Measurements from ENCODE around the gene SLK. TPM values are rescaled to one million over a fixed set of nuclear protein-coding genes. Genes with fewer than 3 reads are reported as not detected.

The SLK gene
- total and polyA plus RNA-seq, 2 of the 4 experiments (the other 2 are of a cell fraction), result 8.1 to 21.5 TPM

DNA sequence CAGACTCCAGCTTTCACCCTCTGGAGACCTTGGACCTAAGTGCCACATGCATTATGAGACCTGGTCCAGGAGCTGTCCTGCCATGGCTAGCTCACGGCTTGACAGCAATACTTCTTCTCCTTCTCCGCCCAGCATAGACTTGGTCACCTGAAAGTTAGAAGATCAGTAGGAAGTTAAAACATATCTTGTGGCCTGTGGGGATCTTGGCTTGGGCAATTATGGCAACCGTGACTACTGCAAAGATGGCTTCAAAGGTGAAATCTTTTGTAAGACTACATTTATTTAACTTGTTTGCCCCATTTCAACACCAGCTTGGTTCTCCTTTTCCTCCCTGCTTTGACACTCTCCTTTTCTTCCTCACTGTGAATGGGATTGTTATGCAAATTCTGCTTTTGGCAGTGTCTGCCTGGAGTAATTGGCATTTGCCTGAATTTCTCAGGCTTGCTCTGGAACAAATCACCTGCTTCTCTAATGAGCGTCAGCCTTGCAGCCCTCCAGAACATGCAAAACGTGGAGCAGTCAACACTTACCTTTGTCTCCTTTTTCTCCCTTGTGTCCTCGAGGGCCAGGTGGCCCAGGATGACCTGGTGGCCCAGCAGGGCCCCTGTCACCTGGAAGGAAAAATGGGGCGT is 65.3 kb downstream of the SLK start:
- no TSS peak for BruUV-seq (replicated peaks)

More for the DNA sequence above, 65.3 kb downstream of the SLK start:
- no peak overlapping the region for H4K5ac ChIP-seq (ENCODE audit: low read depth, low read length)
- H3K56ac ChIP-seq (ENCODE audit: extremely low read depth, insufficient read depth, low read length), result no peak overlapping the region
- no peak overlapping the region for H3K4ac ChIP-seq (ENCODE audit: low read depth, low read length)
- ChIA-PET CTCF (no interaction called here), POLR2A (ENCODE audit: unreplicated experiment) (no interaction called here)
- no peaks in the 10 kb centered on the region for H3K4me1 ChIP-seq (ENCODE audit: control insufficient read depth, insufficient read depth, low read length)
- no peaks in the 10 kb centered on the region for H3K27me3 ChIP-seq (ENCODE audit: control insufficient read depth, insufficient read depth, low read length)
- no peak overlapping the region for H2BK20ac ChIP-seq (ENCODE audit: low read depth, low read length)
- no peak overlapping the region for H2BK15ac ChIP-seq (ENCODE audit: low read depth, low read length)
- DNase-seq (no peak), ATAC-seq (ENCODE audit: low read depth) (no peak)
- H3K23ac ChIP-seq (ENCODE audit: low read depth, low read length), result no peak overlapping the region
- H3K18ac ChIP-seq (ENCODE audit: low read depth, low read length), result no peak overlapping the region
- H3K9me3 ChIP-seq (ENCODE audit: control insufficient read depth, insufficient read depth, low read length), result no peaks in the 10 kb centered on the region
- TF ChIP-seq MXI1 (IDR thresholded peaks at IDR 0.05; ENCODE audit: borderline replicate concordance, low read depth, low read length), result no peak
- no peak for TF ChIP-seq CHD1 (IDR thresholded peaks at IDR 0.05; ENCODE audit: low read depth, low read length)
- TF ChIP-seq RAD21 (IDR thresholded peaks at IDR 0.05; ENCODE audit: low read length), result no peak
- no peak for TF ChIP-seq POLR2A (IDR thresholded peaks at IDR 0.05; ENCODE audit: low read depth, low read length)
- no peak for TF ChIP-seq NFE2L2 (IDR thresholded peaks at IDR 0.05; ENCODE audit: low read depth, low read length)
- no peak for TF ChIP-seq MAZ (IDR thresholded peaks at IDR 0.05; ENCODE audit: borderline replicate concordance, low read depth, low read length)
- no peak for TF ChIP-seq MAFK (IDR thresholded peaks at IDR 0.05; ENCODE audit: low read depth, low read length)
- no peak for TF ChIP-seq RFX5 (IDR thresholded peaks at IDR 0.05; ENCODE audit: low read depth, low read length)
- no peak for TF ChIP-seq FOS (IDR thresholded peaks at IDR 0.05; ENCODE audit: low read depth, low read length)
- no peak for TF ChIP-seq RCOR1 (IDR thresholded peaks at IDR 0.05; ENCODE audit: insufficient replicate concordance, low read length)
- TF ChIP-seq BHLHE40 (IDR thresholded peaks at IDR 0.05; ENCODE audit: low read depth, low read length), result no peak
- TF ChIP-seq, protein P1, sequence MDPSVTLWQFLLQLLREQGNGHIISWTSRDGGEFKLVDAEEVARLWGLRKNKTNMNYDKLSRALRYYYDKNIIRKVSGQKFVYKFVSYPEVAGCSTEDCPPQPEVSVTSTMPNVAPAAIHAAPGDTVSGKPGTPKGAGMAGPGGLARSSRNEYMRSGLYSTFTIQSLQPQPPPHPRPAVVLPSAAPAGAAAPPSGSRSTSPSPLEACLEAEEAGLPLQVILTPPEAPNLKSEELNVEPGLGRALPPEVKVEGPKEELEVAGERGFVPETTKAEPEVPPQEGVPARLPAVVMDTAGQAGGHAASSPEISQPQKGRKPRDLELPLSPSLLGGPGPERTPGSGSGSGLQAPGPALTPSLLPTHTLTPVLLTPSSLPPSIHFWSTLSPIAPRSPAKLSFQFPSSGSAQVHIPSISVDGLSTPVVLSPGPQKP (IDR thresholded peaks at IDR 0.05; ENCODE audit: borderline replicate concordance, low read depth, low read length), result no peak
- TF ChIP-seq CEBPB (IDR thresholded peaks at IDR 0.05; ENCODE audit: low read depth, low read length), result no peak
- TF ChIP-seq SMC3 (IDR thresholded peaks at IDR 0.05; ENCODE audit: low read depth, low read length), result no peak
- TF ChIP-seq, protein P2, sequence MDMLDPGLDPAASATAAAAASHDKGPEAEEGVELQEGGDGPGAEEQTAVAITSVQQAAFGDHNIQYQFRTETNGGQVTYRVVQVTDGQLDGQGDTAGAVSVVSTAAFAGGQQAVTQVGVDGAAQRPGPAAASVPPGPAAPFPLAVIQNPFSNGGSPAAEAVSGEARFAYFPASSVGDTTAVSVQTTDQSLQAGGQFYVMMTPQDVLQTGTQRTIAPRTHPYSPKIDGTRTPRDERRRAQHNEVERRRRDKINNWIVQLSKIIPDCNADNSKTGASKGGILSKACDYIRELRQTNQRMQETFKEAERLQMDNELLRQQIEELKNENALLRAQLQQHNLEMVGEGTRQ (IDR thresholded peaks at IDR 0.05; ENCODE audit: low read depth, low read length), result no peak
- TF ChIP-seq, protein P3, sequence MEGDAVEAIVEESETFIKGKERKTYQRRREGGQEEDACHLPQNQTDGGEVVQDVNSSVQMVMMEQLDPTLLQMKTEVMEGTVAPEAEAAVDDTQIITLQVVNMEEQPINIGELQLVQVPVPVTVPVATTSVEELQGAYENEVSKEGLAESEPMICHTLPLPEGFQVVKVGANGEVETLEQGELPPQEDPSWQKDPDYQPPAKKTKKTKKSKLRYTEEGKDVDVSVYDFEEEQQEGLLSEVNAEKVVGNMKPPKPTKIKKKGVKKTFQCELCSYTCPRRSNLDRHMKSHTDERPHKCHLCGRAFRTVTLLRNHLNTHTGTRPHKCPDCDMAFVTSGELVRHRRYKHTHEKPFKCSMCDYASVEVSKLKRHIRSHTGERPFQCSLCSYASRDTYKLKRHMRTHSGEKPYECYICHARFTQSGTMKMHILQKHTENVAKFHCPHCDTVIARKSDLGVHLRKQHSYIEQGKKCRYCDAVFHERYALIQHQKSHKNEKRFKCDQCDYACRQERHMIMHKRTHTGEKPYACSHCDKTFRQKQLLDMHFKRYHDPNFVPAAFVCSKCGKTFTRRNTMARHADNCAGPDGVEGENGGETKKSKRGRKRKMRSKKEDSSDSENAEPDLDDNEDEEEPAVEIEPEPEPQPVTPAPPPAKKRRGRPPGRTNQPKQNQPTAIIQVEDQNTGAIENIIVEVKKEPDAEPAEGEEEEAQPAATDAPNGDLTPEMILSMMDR (conservative IDR thresholded peaks at IDR 0.05; ENCODE audit: low read depth, low read length), result no peak
- intact Hi-C loops (cut with micrococcal nuclease) (no loop called here), dilution Hi-C loops (cut with HindIII; ENCODE audit: low sequenced_read_pairs, unreplicated experiment) (no loop called here), in situ Hi-C loops (cut with MboI; ENCODE audit: low sequenced_read_pairs) (no loop called here)
- H2AFZ ChIP-seq (replicated peaks; ENCODE audit: low read length, poor library complexity), result no peak overlapping the region
- H2AK9ac ChIP-seq (replicated peaks; ENCODE audit: low read depth, low read length, poor library complexity), result no peak overlapping the region
- H4K20me1 ChIP-seq (ENCODE audit: insufficient read depth, low read length), result no peaks in the 10 kb centered on the region
- H2AK5ac ChIP-seq (ENCODE audit: low read depth, low read length), result no peak overlapping the region
- no peak overlapping the region for H3K9ac ChIP-seq (ENCODE audit: low read depth, low read length)
- H3K79me1 ChIP-seq (ENCODE audit: low read depth in 1 of 2, low read length in 2 of 2), result peaks cover 0 to 3% of the 10 kb centered on the region in 2 experiments; a peak in 1 of 4 replicates
- no peak overlapping the region for H3K27ac ChIP-seq (ENCODE audit: insufficient read depth, low read length)
- H3K9me1 ChIP-seq (ENCODE audit: insufficient read depth, low read length), result peaks cover 17% of the 10 kb centered on the region; the same call in 1 of the 2 replicates
- H2BK120ac ChIP-seq (ENCODE audit: low read depth, low read length), result no peak overlapping the region
- H3K14ac ChIP-seq (replicated peaks; ENCODE audit: low read depth, low read length), result no peak overlapping the region
- 100% methylated on average over 1 of the region's 7 CpGs; no CpG with 5 or more reads in 1 of the 2 experiments for WGBS, 2 experiments (ENCODE audit: extremely low coverage in 2 of 2, insufficient read length in 1 of 2)
- H3K4me2 ChIP-seq (ENCODE audit: low read depth, low read length), result no peak overlapping the region
- H3K4me3 ChIP-seq (ENCODE audit: insufficient read depth, low read depth, low read length), result no peak overlapping the region
- peaks cover 12% of the 10 kb centered on the region for H3K36me3 ChIP-seq (ENCODE audit: control insufficient read depth, insufficient read depth, low read length)
- no peak overlapping the region for H4K8ac ChIP-seq (ENCODE audit: low read depth in 2 of 2, low read length in 2 of 2)
- H4K91ac ChIP-seq (ENCODE audit: insufficient read depth, low read depth, low read length), result no peak overlapping the region
- no peak overlapping the region for H2BK5ac ChIP-seq (ENCODE audit: low read depth, low read length, poor library complexity, severe bottlenecking)

Data from IMR-90 (cell line).